ENCODE results near the gene CDC42. TPM values are rescaled to one million over a fixed set of nuclear protein-coding genes. Genes with fewer than 3 reads are reported as not detected.
A peak's percentile ranks its signal among the peaks of the same experiment; 100 is the strongest.

The CDC42 gene
- total and polyA plus RNA-seq, 2 experiments from 2014 or later, result 119 to 184 TPM

DNA sequence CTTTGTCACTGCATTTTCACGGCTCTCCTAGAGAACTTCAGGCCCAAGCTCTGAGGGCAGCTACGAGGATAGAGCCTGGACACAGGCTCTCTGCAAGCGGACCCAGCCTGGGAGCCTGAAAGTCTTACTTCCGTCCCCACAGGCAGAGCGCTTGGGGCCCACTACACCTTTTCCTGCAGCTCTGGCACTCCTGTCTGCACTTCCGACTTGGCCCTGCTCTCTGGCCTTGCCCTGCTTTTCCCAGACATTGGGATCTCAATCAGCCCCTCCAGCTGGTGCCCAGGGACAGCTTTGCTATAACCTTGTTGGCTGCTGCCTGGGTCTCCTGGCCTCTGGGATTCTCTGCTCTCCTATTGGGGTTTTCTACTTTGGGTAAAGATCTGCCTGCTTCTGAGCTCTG, 62.8 kb downstream of the CDC42 start:
- Histone ChIP-seq H3K4me1 (ENCODE audit: insufficient read depth) (peaks cover 5% of the 10 kb centered on the region; the same call in 1 of the 2 replicates), H3K9me2 (ENCODE audit: insufficient read depth) (no peaks in the 10 kb centered on the region), H4K20me1 (replicated peaks; ENCODE audit: insufficient read depth) (peaks cover 21% of the 10 kb centered on the region; the same call in 1 of the 2 replicates), H3K36me3 (ENCODE audit: insufficient read depth) (no peaks in the 10 kb centered on the region), H3F3A (replicated peaks; ENCODE audit: low read depth) (no peaks in the 10 kb centered on the region), H2AFZ (no peak overlapping the region), H3K27ac (ENCODE audit: low read depth) (no peak overlapping the region), H3K27me3 (ENCODE audit: insufficient read depth) (no peaks in the 10 kb centered on the region), H3K79me2 (replicated peaks; ENCODE audit: insufficient read depth) (peaks cover 12% of the 10 kb centered on the region; the same call in 1 of the 2 replicates), H3K4me3 (no peak overlapping the region), H3K4me2 (no peak overlapping the region)
- no peaks in the 10 kb centered on the region; the same call in 2 of the 3 replicates for H3K36me3 Mint-ChIP-seq (ENCODE audit: low read depth)
- peaks cover 20% of the 10 kb centered on the region for H3K27me3 Mint-ChIP-seq (ENCODE audit: insufficient read depth, low read depth, poor library complexity)
- H3K4me1 Mint-ChIP-seq, result peaks cover 31% of the 10 kb centered on the region
- H3K9me3 Mint-ChIP-seq, result no peaks in the 10 kb centered on the region; the same call in 2 of the 3 replicates
- DNase-seq (ENCODE audit: low spot score), result no peak
- no peak for ATAC-seq
- H3K27ac Mint-ChIP-seq, result peak overlapping the region; percentile 23; the same call in 1 of the 2 replicates
- TF ChIP-seq ZNF114 (CRISPR knock-in tag; IDR thresholded peaks at IDR 0.05), result no peak
- no peak for TF ChIP-seq CREB1 (CRISPR knock-in tag; IDR thresholded peaks at IDR 0.05; ENCODE audit: low read depth)
- TF ChIP-seq, protein P1, sequence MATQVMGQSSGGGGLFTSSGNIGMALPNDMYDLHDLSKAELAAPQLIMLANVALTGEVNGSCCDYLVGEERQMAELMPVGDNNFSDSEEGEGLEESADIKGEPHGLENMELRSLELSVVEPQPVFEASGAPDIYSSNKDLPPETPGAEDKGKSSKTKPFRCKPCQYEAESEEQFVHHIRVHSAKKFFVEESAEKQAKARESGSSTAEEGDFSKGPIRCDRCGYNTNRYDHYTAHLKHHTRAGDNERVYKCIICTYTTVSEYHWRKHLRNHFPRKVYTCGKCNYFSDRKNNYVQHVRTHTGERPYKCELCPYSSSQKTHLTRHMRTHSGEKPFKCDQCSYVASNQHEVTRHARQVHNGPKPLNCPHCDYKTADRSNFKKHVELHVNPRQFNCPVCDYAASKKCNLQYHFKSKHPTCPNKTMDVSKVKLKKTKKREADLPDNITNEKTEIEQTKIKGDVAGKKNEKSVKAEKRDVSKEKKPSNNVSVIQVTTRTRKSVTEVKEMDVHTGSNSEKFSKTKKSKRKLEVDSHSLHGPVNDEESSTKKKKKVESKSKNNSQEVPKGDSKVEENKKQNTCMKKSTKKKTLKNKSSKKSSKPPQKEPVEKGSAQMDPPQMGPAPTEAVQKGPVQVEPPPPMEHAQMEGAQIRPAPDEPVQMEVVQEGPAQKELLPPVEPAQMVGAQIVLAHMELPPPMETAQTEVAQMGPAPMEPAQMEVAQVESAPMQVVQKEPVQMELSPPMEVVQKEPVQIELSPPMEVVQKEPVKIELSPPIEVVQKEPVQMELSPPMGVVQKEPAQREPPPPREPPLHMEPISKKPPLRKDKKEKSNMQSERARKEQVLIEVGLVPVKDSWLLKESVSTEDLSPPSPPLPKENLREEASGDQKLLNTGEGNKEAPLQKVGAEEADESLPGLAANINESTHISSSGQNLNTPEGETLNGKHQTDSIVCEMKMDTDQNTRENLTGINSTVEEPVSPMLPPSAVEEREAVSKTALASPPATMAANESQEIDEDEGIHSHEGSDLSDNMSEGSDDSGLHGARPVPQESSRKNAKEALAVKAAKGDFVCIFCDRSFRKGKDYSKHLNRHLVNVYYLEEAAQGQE (IDR thresholded peaks at IDR 0.05; ENCODE audit: unreplicated experiment), result no peak
- TF ChIP-seq, protein P2, sequence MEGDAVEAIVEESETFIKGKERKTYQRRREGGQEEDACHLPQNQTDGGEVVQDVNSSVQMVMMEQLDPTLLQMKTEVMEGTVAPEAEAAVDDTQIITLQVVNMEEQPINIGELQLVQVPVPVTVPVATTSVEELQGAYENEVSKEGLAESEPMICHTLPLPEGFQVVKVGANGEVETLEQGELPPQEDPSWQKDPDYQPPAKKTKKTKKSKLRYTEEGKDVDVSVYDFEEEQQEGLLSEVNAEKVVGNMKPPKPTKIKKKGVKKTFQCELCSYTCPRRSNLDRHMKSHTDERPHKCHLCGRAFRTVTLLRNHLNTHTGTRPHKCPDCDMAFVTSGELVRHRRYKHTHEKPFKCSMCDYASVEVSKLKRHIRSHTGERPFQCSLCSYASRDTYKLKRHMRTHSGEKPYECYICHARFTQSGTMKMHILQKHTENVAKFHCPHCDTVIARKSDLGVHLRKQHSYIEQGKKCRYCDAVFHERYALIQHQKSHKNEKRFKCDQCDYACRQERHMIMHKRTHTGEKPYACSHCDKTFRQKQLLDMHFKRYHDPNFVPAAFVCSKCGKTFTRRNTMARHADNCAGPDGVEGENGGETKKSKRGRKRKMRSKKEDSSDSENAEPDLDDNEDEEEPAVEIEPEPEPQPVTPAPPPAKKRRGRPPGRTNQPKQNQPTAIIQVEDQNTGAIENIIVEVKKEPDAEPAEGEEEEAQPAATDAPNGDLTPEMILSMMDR (conservative IDR thresholded peaks at IDR 0.05; ENCODE audit: low read depth in 2 of 2), result no peak
- TF ChIP-seq, protein P3, sequence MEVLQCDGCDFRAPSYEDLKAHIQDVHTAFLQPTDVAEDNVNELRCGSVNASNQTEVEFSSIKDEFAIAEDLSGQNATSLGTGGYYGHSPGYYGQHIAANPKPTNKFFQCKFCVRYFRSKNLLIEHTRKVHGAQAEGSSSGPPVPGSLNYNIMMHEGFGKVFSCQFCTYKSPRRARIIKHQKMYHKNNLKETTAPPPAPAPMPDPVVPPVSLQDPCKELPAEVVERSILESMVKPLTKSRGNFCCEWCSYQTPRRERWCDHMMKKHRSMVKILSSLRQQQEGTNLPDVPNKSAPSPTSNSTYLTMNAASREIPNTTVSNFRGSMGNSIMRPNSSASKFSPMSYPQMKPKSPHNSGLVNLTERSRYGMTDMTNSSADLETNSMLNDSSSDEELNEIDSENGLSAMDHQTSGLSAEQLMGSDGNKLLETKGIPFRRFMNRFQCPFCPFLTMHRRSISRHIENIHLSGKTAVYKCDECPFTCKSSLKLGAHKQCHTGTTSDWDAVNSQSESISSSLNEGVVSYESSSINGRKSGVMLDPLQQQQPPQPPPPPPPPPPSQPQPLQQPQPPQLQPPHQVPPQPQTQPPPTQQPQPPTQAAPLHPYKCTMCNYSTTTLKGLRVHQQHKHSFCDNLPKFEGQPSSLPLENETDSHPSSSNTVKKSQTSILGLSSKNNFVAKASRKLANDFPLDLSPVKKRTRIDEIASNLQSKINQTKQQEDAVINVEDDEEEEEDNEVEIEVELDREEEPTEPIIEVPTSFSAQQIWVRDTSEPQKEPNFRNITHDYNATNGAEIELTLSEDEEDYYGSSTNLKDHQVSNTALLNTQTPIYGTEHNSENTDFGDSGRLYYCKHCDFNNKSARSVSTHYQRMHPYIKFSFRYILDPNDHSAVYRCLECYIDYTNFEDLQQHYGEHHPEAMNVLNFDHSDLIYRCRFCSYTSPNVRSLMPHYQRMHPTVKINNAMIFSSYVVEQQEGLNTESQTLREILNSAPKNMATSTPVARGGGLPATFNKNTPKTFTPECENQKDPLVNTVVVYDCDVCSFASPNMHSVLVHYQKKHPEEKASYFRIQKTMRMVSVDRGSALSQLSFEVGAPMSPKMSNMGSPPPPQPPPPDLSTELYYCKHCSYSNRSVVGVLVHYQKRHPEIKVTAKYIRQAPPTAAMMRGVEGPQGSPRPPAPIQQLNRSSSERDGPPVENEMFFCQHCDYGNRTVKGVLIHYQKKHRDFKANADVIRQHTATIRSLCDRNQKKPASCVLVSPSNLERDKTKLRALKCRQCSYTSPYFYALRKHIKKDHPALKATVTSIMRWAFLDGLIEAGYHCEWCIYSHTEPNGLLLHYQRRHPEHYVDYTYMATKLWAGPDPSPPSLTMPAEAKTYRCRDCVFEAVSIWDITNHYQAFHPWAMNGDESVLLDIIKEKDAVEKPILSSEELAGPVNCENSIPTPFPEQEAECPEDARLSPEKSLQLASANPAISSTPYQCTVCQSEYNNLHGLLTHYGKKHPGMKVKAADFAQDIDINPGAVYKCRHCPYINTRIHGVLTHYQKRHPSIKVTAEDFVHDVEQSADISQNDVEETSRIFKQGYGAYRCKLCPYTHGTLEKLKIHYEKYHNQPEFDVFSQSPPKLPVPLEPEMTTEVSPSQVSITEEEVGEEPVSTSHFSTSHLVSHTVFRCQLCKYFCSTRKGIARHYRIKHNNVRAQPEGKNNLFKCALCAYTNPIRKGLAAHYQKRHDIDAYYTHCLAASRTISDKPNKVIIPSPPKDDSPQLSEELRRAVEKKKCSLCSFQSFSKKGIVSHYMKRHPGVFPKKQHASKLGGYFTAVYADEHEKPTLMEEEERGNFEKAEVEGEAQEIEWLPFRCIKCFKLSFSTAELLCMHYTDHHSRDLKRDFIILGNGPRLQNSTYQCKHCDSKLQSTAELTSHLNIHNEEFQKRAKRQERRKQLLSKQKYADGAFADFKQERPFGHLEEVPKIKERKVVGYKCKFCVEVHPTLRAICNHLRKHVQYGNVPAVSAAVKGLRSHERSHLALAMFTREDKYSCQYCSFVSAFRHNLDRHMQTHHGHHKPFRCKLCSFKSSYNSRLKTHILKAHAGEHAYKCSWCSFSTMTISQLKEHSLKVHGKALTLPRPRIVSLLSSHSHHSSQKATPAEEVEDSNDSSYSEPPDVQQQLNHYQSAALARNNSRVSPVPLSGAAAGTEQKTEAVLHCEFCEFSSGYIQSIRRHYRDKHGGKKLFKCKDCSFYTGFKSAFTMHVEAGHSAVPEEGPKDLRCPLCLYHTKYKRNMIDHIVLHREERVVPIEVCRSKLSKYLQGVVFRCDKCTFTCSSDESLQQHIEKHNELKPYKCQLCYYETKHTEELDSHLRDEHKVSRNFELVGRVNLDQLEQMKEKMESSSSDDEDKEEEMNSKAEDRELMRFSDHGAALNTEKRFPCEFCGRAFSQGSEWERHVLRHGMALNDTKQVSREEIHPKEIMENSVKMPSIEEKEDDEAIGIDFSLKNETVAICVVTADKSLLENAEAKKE (CRISPR knock-in tag; IDR thresholded peaks at IDR 0.05), result no peak
- no peak for TF ChIP-seq EZH2 (IDR thresholded peaks at IDR 0.05; ENCODE audit: low read depth, unreplicated experiment)
- TF ChIP-seq STAT1 (IDR thresholded peaks at IDR 0.05; ENCODE audit: unreplicated experiment), result no peak
- TF ChIP-seq, protein P4, sequence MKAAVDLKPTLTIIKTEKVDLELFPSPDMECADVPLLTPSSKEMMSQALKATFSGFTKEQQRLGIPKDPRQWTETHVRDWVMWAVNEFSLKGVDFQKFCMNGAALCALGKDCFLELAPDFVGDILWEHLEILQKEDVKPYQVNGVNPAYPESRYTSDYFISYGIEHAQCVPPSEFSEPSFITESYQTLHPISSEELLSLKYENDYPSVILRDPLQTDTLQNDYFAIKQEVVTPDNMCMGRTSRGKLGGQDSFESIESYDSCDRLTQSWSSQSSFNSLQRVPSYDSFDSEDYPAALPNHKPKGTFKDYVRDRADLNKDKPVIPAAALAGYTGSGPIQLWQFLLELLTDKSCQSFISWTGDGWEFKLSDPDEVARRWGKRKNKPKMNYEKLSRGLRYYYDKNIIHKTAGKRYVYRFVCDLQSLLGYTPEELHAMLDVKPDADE (IDR thresholded peaks at IDR 0.05), result no peak
- no peak for TF ChIP-seq JUNB (IDR thresholded peaks at IDR 0.05; ENCODE audit: unreplicated experiment)
- TF ChIP-seq POLR2AphosphoS5 (IDR thresholded peaks at IDR 0.05; ENCODE audit: low read depth), result no peak
- TF ChIP-seq EZH2phosphoT487 (IDR thresholded peaks at IDR 0.05; ENCODE audit: unreplicated experiment), result no peak
- no peak for TF ChIP-seq NANOG (IDR thresholded peaks at IDR 0.05; ENCODE audit: borderline replicate concordance)
- TF ChIP-seq ZNF331 (CRISPR knock-in tag; IDR thresholded peaks at IDR 0.05; ENCODE audit: low read depth), result no peak
- H3K4me3 Mint-ChIP-seq, result no peak overlapping the region
